NCI-H69 (cell line): ENCODE measurements around the gene YAF2.

Source experiments
- DNase-seq: peaks from one replicate; lab custom pipeline; 2025; lab: John Stamatoyannopoulos, UW

YAF2 gene

GRCh38 chr12:42238240-42239140, at the start of gene YAF2:
Gene YAF2 (minus strand): TSS chr12:42238248. CDS start chr12:42238180, 68 bp downstream.
- peak; percentile 98 for DNase-seq

GRCh38 chr12:42286741-42287140, 48.7 kb upstream of the YAF2 start:
- DNase-seq = no peak

- no peak for DNase-seq
Observed at GRCh38 chr12:42285431-42285830, 47.4 kb upstream of the YAF2 start.

GRCh38 chr12:42284876-42285275, 46.8 kb upstream of the YAF2 start:
- no peak for DNase-seq

- no peak for DNase-seq
Observed at GRCh38 chr12:42284157-42284556, 46.1 kb upstream of the YAF2 start.

GRCh38 chr12:42283739-42284138, 45.7 kb upstream of the YAF2 start:
- no peak for DNase-seq

- no peak for DNase-seq
Observed at GRCh38 chr12:42282294-42282693, 44.2 kb upstream of the YAF2 start.

- DNase-seq = no peak
Observed at GRCh38 chr12:42281844-42282243, 43.8 kb upstream of the YAF2 start.

- no peak for DNase-seq
Observed at GRCh38 chr12:42281278-42281677, 43.2 kb upstream of the YAF2 start.

- no peak for DNase-seq
Observed at GRCh38 chr12:42278128-42278510, 40.1 kb upstream of the YAF2 start.

GRCh38 chr12:42277396-42278127, 39.5 kb upstream of the YAF2 start:
- DNase-seq = no peak

- DNase-seq = no peak
Observed at GRCh38 chr12:42275499-42275898, 37.5 kb upstream of the YAF2 start.

GRCh38 chr12:42273706-42274105, 35.7 kb upstream of the YAF2 start:
- no peak for DNase-seq

- no peak for DNase-seq
Observed at GRCh38 chr12:42270596-42270995, 32.5 kb upstream of the YAF2 start.

GRCh38 chr12:42267413-42268190, 29.6 kb upstream of the YAF2 start:
- DNase-seq = peak; percentile 32

- no peak for DNase-seq
Observed at GRCh38 chr12:42266579-42267230, 28.7 kb upstream of the YAF2 start.

GRCh38 chr12:42262271-42262670, 24.2 kb upstream of the YAF2 start:
- DNase-seq = no peak

GRCh38 chr12:42261708-42262107, 23.7 kb upstream of the YAF2 start:
- DNase-seq = no peak

GRCh38 chr12:42260518-42260917, 22.5 kb upstream of the YAF2 start:
- DNase-seq = peak; percentile 43

- no peak for DNase-seq
Observed at GRCh38 chr12:42259699-42260098, 21.7 kb upstream of the YAF2 start.

- DNase-seq = no peak
Observed at GRCh38 chr12:42255866-42256261, 17.8 kb upstream of the YAF2 start.
